ENCODE measurements around the gene PCDH20. TPM values are rescaled to one million over a fixed set of nuclear protein-coding genes. Genes with fewer than 3 reads are reported as not detected.

PCDH20 gene
- total RNA-seq, 3 donors from 2014 or later, result 0.29 to 0.98 (median 0.64) TPM

DNA sequence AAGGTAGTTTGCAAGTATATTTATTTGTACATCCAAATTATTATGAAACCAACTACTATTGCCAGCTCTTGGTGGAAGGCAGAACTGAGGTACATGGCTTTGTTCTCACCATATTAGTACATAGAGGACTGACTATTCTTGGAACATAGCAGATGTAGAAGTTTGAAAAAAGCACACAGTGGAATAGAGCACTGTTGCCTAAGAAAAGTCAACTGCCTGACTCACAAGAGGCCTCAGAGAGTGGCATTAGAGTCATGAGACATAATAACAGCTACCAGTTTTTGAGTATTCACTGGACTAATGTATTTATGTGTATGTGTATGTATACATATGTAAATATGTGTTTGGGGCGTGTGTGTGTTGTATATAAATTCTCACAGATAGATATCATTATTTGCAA, 8.3 kb upstream of the PCDH20 start:
- no peaks in the 10 kb centered on the region for H3K36me3 ChIP-seq

DNA sequence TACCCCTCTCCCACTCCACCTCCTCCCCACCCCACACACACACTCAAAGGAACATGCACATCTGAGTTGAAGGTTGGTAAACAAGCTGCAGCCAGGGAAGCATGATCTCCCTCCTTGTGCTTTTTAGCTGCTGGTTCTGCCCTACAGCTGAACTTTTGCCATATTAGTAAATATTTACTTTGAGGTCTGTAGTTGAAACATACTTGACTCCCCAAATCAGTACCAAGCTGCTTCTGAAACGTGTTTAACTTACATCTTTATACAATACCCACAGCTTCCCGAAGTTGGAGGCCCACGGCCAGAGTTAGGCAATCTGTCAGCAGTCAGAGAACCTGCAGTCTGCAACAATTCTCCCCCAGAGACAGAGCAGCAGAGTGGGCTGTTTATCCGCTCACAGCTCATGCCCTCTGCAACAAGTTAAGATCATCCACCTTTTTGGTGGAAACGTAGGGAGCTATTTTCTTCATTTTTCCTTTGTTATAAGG, 1.5 kb upstream of the PCDH20 start:
- DNase-seq (ENCODE audit: low spot score in 2 of 2), result no peak
- TF ChIP-seq POLR2A (IDR thresholded peaks at IDR 0.05) (no peak), POLR2AphosphoS5 (IDR thresholded peaks at IDR 0.05) (no peak)
- TF ChIP-seq, protein P1, sequence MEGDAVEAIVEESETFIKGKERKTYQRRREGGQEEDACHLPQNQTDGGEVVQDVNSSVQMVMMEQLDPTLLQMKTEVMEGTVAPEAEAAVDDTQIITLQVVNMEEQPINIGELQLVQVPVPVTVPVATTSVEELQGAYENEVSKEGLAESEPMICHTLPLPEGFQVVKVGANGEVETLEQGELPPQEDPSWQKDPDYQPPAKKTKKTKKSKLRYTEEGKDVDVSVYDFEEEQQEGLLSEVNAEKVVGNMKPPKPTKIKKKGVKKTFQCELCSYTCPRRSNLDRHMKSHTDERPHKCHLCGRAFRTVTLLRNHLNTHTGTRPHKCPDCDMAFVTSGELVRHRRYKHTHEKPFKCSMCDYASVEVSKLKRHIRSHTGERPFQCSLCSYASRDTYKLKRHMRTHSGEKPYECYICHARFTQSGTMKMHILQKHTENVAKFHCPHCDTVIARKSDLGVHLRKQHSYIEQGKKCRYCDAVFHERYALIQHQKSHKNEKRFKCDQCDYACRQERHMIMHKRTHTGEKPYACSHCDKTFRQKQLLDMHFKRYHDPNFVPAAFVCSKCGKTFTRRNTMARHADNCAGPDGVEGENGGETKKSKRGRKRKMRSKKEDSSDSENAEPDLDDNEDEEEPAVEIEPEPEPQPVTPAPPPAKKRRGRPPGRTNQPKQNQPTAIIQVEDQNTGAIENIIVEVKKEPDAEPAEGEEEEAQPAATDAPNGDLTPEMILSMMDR (IDR thresholded peaks at IDR 0.05), result no peak
- H3K27ac ChIP-seq, result no peak overlapping the region
- H3K9me3 ChIP-seq, result no peaks in the 10 kb centered on the region
- peaks cover 0 to 27% of the 10 kb centered on the region in 2 donors for H3K27me3 ChIP-seq
- no peaks in the 10 kb centered on the region for H3K36me3 ChIP-seq
- intact Hi-C loops (cut with DNase I; ENCODE audit: low total_unique reads), result no loop called here
- H3K4me1 ChIP-seq, result no peaks in the 10 kb centered on the region
- H3K4me3 ChIP-seq, result no peak overlapping the region

More for the DNA sequence above, 8.3 kb upstream of the PCDH20 start:
- H3K4me3 ChIP-seq, result no peak overlapping the region
- TF ChIP-seq, protein P1 (IDR thresholded peaks at IDR 0.05), result no peak
- no peak overlapping the region for H3K27ac ChIP-seq
- no peaks in the 10 kb centered on the region for H3K27me3 ChIP-seq
- intact Hi-C loops (cut with DNase I; ENCODE audit: low total_unique reads), result no loop called here
- no peak for DNase-seq (ENCODE audit: low spot score in 2 of 2)
- H3K4me1 ChIP-seq, result no peaks in the 10 kb centered on the region
- H3K9me3 ChIP-seq, result no peaks in the 10 kb centered on the region

DNA sequence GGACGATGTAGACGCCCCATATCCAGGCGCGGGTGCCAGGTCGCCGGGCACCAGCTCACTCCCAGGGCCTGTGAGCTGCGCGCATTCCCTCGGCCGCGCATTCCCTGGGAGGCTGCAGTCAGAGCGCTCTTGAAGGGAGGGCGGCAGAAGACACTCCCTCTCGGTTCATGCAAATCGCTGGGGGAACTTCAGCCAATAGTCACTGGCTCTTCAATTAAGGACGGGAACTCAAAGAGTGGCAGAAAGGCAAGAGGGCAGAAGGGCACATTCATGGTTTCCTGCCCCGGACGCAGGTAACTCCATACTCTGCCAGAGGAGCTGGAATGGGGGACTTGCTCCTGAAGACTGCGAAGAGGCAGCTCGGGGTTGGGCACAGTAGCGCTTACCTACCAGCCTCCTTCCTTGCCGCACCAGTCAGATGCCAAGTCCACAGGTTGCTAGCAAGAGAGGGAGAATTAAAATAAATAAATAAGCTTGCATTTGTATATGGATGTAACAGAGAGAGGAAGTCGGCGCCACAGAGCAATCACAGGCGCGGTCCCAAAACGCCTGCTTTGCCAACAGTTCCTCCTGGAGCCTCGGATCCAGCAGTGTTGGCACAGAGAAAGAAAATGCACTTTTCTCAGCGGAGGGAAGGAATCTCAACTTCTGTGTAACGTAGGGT, 459 bp downstream of the PCDH20 start:
- intact Hi-C loops (cut with DNase I; ENCODE audit: low total_unique reads), result no loop called here
- H3K4me1 ChIP-seq, result no peaks in the 10 kb centered on the region
- peak overlapping the region; percentile 22 to 55 (median 39) for H3K4me3 ChIP-seq
- no peaks in the 10 kb centered on the region for H3K9me3 ChIP-seq
- peak in 1 of 2 donors; percentile 67 for DNase-seq (ENCODE audit: low spot score in 2 of 2)
- no peaks in the 10 kb centered on the region for H3K36me3 ChIP-seq
- peaks cover 0 to 34% of the 10 kb centered on the region in 2 donors for H3K27me3 ChIP-seq
- TF ChIP-seq POLR2A (IDR thresholded peaks at IDR 0.05) (no peak), POLR2AphosphoS5 (IDR thresholded peaks at IDR 0.05) (no peak)
- TF ChIP-seq, protein P1 (IDR thresholded peaks at IDR 0.05), result no peak
- H3K27ac ChIP-seq, result no peak overlapping the region

DNA sequence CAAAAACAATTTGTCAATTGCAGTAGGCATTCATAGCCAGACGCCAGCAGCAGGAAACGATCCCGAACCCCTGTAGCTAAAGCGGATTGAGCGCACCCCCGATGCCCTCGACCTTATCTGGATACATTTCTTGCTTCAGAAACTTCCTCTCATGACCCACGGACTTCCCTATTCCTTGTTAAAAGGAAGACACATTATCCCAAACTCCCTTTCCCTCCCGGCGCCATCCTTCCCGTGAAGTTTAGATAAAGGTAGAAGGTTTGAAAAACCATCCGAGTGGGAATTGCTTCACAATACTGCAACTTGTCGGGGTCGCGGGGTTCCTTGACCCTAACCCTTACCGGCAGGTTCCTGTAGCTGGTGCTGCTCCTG, 977 bp downstream of the PCDH20 start:
- H3K4me3 ChIP-seq, result peak overlapping the region; percentile 22 to 55 (median 39)
- TF ChIP-seq, protein P1 (IDR thresholded peaks at IDR 0.05), result no peak
- TF ChIP-seq POLR2A (IDR thresholded peaks at IDR 0.05) (no peak), POLR2AphosphoS5 (IDR thresholded peaks at IDR 0.05) (no peak)
- H3K9me3 ChIP-seq, result no peaks in the 10 kb centered on the region
- DNase-seq (ENCODE audit: low spot score in 2 of 2), result no peak
- no peak overlapping the region for H3K27ac ChIP-seq
- no peaks in the 10 kb centered on the region for H3K4me1 ChIP-seq
- H3K36me3 ChIP-seq, result no peaks in the 10 kb centered on the region
- intact Hi-C loops (cut with DNase I; ENCODE audit: low total_unique reads), result no loop called here
- peaks cover 0 to 34% of the 10 kb centered on the region in 2 donors for H3K27me3 ChIP-seq

DNA sequence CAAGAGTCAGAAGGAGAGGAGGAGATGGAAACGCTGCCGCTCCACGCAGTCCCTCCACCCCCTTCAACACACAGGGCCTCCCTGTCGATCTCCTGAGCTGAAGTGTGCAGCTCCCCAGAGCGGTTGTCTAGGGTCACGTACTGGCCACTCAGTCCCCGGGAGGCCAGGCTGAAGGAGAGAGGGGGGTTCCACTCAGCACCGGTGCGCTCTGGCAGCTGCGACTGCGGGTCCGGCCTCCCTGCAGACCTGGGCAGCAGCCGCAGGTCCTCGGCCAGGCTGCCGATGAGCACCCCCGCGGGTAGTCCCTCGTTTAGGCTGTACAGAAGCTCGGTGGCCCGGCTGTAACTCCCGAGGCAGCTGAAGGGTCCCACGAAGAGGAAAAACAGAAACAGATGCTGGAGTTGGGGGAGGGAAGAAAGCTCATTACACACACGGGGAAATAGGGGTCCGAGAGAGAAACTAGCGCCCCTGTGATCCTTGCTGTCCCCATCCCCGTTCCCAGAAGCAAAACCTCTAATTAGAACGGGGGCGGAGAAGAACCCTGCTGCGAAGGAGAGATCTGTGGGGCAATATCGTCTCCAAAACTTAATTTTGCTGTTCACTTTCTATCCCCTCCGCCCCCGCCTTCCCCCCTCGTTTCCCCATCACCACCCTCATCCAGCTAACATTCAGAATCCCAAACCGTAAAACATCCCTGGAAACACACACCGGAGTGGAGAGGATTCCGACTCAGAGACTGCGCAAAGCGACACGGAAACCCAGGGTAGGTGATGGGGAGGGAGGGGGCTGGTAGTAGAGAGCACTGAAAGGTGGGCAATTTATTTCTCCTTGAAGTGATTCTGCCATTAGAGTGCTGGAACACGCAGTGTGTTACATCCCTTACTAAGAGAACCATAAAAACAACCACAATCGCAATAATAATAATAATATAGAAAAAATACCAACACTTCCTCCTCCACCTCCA, 1.8 kb downstream of the PCDH20 start:
- peak overlapping the region; percentile 22 to 55 (median 39) for H3K4me3 ChIP-seq
- intact Hi-C loops (cut with DNase I; ENCODE audit: low total_unique reads), result no loop called here
- TF ChIP-seq POLR2A (IDR thresholded peaks at IDR 0.05) (no peak), POLR2AphosphoS5 (IDR thresholded peaks at IDR 0.05) (no peak)
- TF ChIP-seq, protein P1 (IDR thresholded peaks at IDR 0.05), result no peak
- no peak overlapping the region for H3K27ac ChIP-seq
- no peaks in the 10 kb centered on the region for H3K36me3 ChIP-seq
- H3K9me3 ChIP-seq, result no peaks in the 10 kb centered on the region
- DNase-seq (ENCODE audit: low spot score in 2 of 2), result no peak
- peaks cover 0 to 34% of the 10 kb centered on the region in 2 donors for H3K27me3 ChIP-seq
- H3K4me1 ChIP-seq, result no peaks in the 10 kb centered on the region

Measured in breast epithelium (tissue), 4 donors.